ENCODE measurements around the gene POLR2J3.
"Not testable (repeated sequence)": the region's sequence is repeated elsewhere in the genome, so short reads cannot be mapped to it uniquely, and the experiment has no call there.

DNA sequence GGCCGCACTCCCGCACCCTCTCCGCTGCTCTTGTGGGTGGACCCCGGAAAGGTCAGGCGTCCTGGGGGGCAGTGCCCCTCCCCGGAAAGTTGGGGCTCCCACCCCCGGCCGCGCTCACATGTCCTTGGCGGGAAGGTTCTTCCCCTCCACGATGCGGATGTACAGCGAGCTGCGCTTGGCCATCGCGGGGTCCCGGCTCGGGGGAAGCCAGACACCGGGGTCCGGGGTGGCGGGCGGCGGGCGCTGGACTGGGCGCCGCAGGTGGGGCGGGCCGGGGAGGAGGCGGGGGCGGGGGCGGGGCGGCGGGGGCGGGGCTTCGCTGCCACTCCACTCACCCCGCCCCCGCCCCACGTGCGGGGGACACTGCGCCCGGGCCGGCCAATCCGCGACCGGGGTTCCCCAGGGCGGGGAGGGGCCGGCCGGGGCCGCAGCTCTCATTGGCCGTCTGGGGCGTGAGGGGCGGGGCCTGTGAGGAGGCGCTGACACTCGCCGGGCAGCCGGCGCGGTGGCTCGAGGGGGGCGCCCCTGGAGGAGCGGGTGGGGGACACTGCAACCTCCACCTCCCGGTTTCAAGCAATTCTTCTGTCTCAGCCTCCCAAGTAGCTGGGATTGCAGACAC lies 44.2 kb upstream of the POLR2J3 start, which contains the start of gene RASA4:
- not testable (repeated sequence) for TF ChIP-seq POLR2A (IDR thresholded peaks at IDR 0.05)
- TF ChIP-seq, protein P1, sequence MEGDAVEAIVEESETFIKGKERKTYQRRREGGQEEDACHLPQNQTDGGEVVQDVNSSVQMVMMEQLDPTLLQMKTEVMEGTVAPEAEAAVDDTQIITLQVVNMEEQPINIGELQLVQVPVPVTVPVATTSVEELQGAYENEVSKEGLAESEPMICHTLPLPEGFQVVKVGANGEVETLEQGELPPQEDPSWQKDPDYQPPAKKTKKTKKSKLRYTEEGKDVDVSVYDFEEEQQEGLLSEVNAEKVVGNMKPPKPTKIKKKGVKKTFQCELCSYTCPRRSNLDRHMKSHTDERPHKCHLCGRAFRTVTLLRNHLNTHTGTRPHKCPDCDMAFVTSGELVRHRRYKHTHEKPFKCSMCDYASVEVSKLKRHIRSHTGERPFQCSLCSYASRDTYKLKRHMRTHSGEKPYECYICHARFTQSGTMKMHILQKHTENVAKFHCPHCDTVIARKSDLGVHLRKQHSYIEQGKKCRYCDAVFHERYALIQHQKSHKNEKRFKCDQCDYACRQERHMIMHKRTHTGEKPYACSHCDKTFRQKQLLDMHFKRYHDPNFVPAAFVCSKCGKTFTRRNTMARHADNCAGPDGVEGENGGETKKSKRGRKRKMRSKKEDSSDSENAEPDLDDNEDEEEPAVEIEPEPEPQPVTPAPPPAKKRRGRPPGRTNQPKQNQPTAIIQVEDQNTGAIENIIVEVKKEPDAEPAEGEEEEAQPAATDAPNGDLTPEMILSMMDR (IDR thresholded peaks at IDR 0.05), result not testable (repeated sequence)

All from uterus (tissue), 2 donors.